ENCODE measurements around the gene CDK9.

Gene CDK9

GRCh38 chr9:127822108-127822507 is 36.3 kb downstream of the CDK9 start:
- ATAC-seq, result no peak

GRCh38 chr9:127825319-127826051 is 39.7 kb downstream of the CDK9 start:
- no peak for TF ChIP-seq SNAI2 (CRISPR knock-in tag; IDR thresholded peaks at IDR 0.05)
- no peak for TF ChIP-seq PATZ1 (CRISPR knock-in tag; IDR thresholded peaks at IDR 0.05; ENCODE audit: borderline replicate concordance)
- no peak for TF ChIP-seq RARB (CRISPR knock-in tag; IDR thresholded peaks at IDR 0.05)
- no peak for TF ChIP-seq CSDC2 (CRISPR knock-in tag; IDR thresholded peaks at IDR 0.05)
- TF ChIP-seq CREB5 (CRISPR knock-in tag; IDR thresholded peaks at IDR 0.05; ENCODE audit: low read depth), result no peak
- peak; percentile 26; the same call in 2 of the 3 replicates for ATAC-seq

More at GRCh38 chr9:127822108-127822507, 36.3 kb downstream of the CDK9 start:
- TF ChIP-seq RARB (CRISPR knock-in tag; IDR thresholded peaks at IDR 0.05), result no peak
- no peak for TF ChIP-seq CSDC2 (CRISPR knock-in tag; IDR thresholded peaks at IDR 0.05)
- TF ChIP-seq PPARA (CRISPR knock-in tag; IDR thresholded peaks at IDR 0.05; ENCODE audit: borderline replicate concordance), result no peak
- no peak for TF ChIP-seq TSHZ2 (CRISPR knock-in tag; IDR thresholded peaks at IDR 0.05)
- no peak for TF ChIP-seq ZNF70 (CRISPR knock-in tag; IDR thresholded peaks at IDR 0.05)
- no peak for TF ChIP-seq BACH2 (CRISPR knock-in tag; IDR thresholded peaks at IDR 0.05; ENCODE audit: borderline replicate concordance)
- TF ChIP-seq ZNF8 (CRISPR knock-in tag; IDR thresholded peaks at IDR 0.05), result no peak
- no peak for TF ChIP-seq ESRRG (CRISPR knock-in tag; IDR thresholded peaks at IDR 0.05)
- no peak for TF ChIP-seq CSRNP3 (CRISPR knock-in tag; IDR thresholded peaks at IDR 0.05)
- TF ChIP-seq GLIS3 (CRISPR knock-in tag; IDR thresholded peaks at IDR 0.05), result no peak

- no peak; the same call in 2 of the 3 replicates for ATAC-seq
- TF ChIP-seq OSR1 (CRISPR knock-in tag; IDR thresholded peaks at IDR 0.05) (no peak), TCF4 (CRISPR knock-in tag; IDR thresholded peaks at IDR 0.05; ENCODE audit: borderline replicate concordance) (no peak), ZFP3 (CRISPR knock-in tag; IDR thresholded peaks at IDR 0.05) (no peak), ZC3H10 (CRISPR knock-in tag; IDR thresholded peaks at IDR 0.05) (no peak), RARB (CRISPR knock-in tag; IDR thresholded peaks at IDR 0.05) (no peak), SNAI2 (CRISPR knock-in tag; IDR thresholded peaks at IDR 0.05) (no peak), PPARA (CRISPR knock-in tag; IDR thresholded peaks at IDR 0.05; ENCODE audit: borderline replicate concordance) (no peak), CSDC2 (CRISPR knock-in tag; IDR thresholded peaks at IDR 0.05) (no peak), ARNTL (CRISPR knock-in tag; IDR thresholded peaks at IDR 0.05; ENCODE audit: borderline replicate concordance, low read depth) (no peak), ZNF70 (CRISPR knock-in tag; IDR thresholded peaks at IDR 0.05) (no peak), ZNF565 (CRISPR knock-in tag; conservative IDR thresholded peaks at IDR 0.05; ENCODE audit: low read depth) (no peak), CSRNP3 (CRISPR knock-in tag; IDR thresholded peaks at IDR 0.05) (no peak), BACH2 (CRISPR knock-in tag; IDR thresholded peaks at IDR 0.05; ENCODE audit: borderline replicate concordance) (no peak), ESRRG (CRISPR knock-in tag; IDR thresholded peaks at IDR 0.05) (no peak), TSHZ2 (CRISPR knock-in tag; IDR thresholded peaks at IDR 0.05) (no peak), CREB5 (CRISPR knock-in tag; IDR thresholded peaks at IDR 0.05; ENCODE audit: low read depth) (no peak), ZNF8 (CRISPR knock-in tag; IDR thresholded peaks at IDR 0.05) (no peak)
Measured at GRCh38 chr9:127826253-127826913, 40.5 kb downstream of the CDK9 start.

Measured in SK-N-SH treated with all-trans-retinoic acid at 6 μM for 48 hours (cell line).